IPS-18c (cell line): Measurements from ENCODE around the gene SOWAHC.
"Not testable (repeated sequence)": the region's sequence is repeated elsewhere in the genome, so short reads cannot be mapped to it uniquely, and the experiment has no call there.

Experiments
- H3K4me3 ChIP-seq: 2 replicates; pipeline ENCODE4 v1.7.0; 2013; ENCODE audit warnings: low read depth, mild to moderate bottlenecking, low read length, moderate library complexity; ENCODE audit not compliant: insufficient read depth
- H3K9me3 ChIP-seq: one replicate; pipeline ENCODE4 v1.6.1; 2013; ENCODE audit warnings: mild to moderate bottlenecking, low read length, moderate library complexity; ENCODE audit not compliant: control insufficient read depth, insufficient read depth

The SOWAHC gene

GRCh38 chr2:109613922-109614714 lies at the start of gene SOWAHC, which contains the start of gene SEPTIN10:
SOWAHC (plus strand) TSS chr2:109614364; CDS start chr2:109614490, 126 bp downstream.
SEPTIN10 (minus strand) TSS chr2:109613966; CDS start chr2:109613827, 139 bp downstream.
- Histone ChIP-seq H3K4me3 (peak within 1 kb of the TSS; percentile 79), H3K9me3 (peaks cover 2% of the 10 kb centered on the region)

- H3K4me3 ChIP-seq: no peak overlapping the region
- H3K9me3 ChIP-seq: no peaks in the 10 kb centered on the region
Observed at GRCh38 chr2:109575373-109575772, 38.8 kb upstream of the SOWAHC start.

GRCh38 chr2:109577630-109578029 lies 36.5 kb upstream of the SOWAHC start:
- not testable (repeated sequence) for H3K9me3 ChIP-seq, H3K4me3 ChIP-seq

GRCh38 chr2:109582928-109583895 lies 31.0 kb upstream of the SOWAHC start:
- Histone ChIP-seq H3K9me3 (no peaks in the 10 kb centered on the region), H3K4me3 (no peak overlapping the region)

GRCh38 chr2:109586687-109587086 lies 27.5 kb upstream of the SOWAHC start:
- H3K9me3 ChIP-seq: no peaks in the 10 kb centered on the region
- no peak overlapping the region for H3K4me3 ChIP-seq

- H3K4me3 ChIP-seq: no peak overlapping the region
- H3K9me3 ChIP-seq: peaks cover 2% of the 10 kb centered on the region
Observed at GRCh38 chr2:109591206-109591605, 23.0 kb upstream of the SOWAHC start.

- H3K4me3 ChIP-seq: no peak overlapping the region
Observed at GRCh38 chr2:109592905-109593304, 21.3 kb upstream of the SOWAHC start.

GRCh38 chr2:109594246-109594885 lies 19.8 kb upstream of the SOWAHC start:
- peaks cover 2% of the 10 kb centered on the region for H3K9me3 ChIP-seq
- no peak overlapping the region for H3K4me3 ChIP-seq

More at GRCh38 chr2:109592905-109593304, 21.3 kb upstream of the SOWAHC start:
- H3K9me3 ChIP-seq: peaks cover 2% of the 10 kb centered on the region

- Histone ChIP-seq H3K9me3 (peaks cover 2% of the 10 kb centered on the region), H3K4me3 (no peak overlapping the region)
Observed at GRCh38 chr2:109595644-109596043, 18.5 kb upstream of the SOWAHC start.

- no peak overlapping the region for H3K4me3 ChIP-seq
- H3K9me3 ChIP-seq: peaks cover 2% of the 10 kb centered on the region
Observed at GRCh38 chr2:109597283-109597682, 16.9 kb upstream of the SOWAHC start.

- no peaks in the 10 kb centered on the region for H3K9me3 ChIP-seq
- no peak overlapping the region for H3K4me3 ChIP-seq
Observed at GRCh38 chr2:109601783-109602182, 12.4 kb upstream of the SOWAHC start.

GRCh38 chr2:109602617-109603188 lies 11.5 kb upstream of the SOWAHC start:
- no peaks in the 10 kb centered on the region for H3K9me3 ChIP-seq
- no peak overlapping the region for H3K4me3 ChIP-seq

GRCh38 chr2:109604597-109604996 lies 9.6 kb upstream of the SOWAHC start:
- Histone ChIP-seq H3K4me3 (no peak overlapping the region), H3K9me3 (no peaks in the 10 kb centered on the region)

- Histone ChIP-seq H3K9me3 (peaks cover 2% of the 10 kb centered on the region), H3K4me3 (no peak overlapping the region)
Observed at GRCh38 chr2:109607766-109608165, 6.4 kb upstream of the SOWAHC start.

GRCh38 chr2:109609352-109610024 lies 4.7 kb upstream of the SOWAHC start:
- Histone ChIP-seq H3K4me3 (no peak overlapping the region; the same call in 1 of the 2 replicates), H3K9me3 (peaks cover 2% of the 10 kb centered on the region)

GRCh38 chr2:109611467-109612095 lies 2.6 kb upstream of the SOWAHC start:
- Histone ChIP-seq H3K9me3 (peaks cover 2% of the 10 kb centered on the region), H3K4me3 (no peak overlapping the region; the same call in 1 of the 2 replicates)
